ENCODE data around the gene SH3RF2. TPM values are rescaled to one million over a fixed set of nuclear protein-coding genes. Genes with fewer than 3 reads are reported as not detected.

Gene SH3RF2
- total and polyA plus RNA-seq, 4 donors: 1.0 to 10.5 (median 4.9) TPM

- 21% methylated on average over 23 of the region's 23 CpGs for WGBS
- Histone ChIP-seq H3K4me3 (ENCODE audit: low read depth in 1 of 3, low read length in 3 of 3) (peak overlapping the region; percentile 73 to 95 (median 76)), H3K9ac (ENCODE audit: low read depth in 1 of 2, low read length in 2 of 2) (peak overlapping the region; percentile 42 to 75), H3K4me1 (ENCODE audit: control insufficient read depth in 4 of 4, insufficient read depth in 4 of 4, low read length in 3 of 4) (peaks cover 0 to 59% (median 45%) of the 10 kb centered on the region in 4 donors), H3K36me3 (ENCODE audit: control insufficient read depth in 4 of 4, insufficient read depth in 3 of 4, low read depth in 1 of 4, low read length in 3 of 4) (no peaks in the 10 kb centered on the region), H3K27me3 (ENCODE audit: control insufficient read depth in 4 of 4, insufficient read depth in 4 of 4, low read length in 3 of 4) (no peaks in the 10 kb centered on the region), H3K27ac (ENCODE audit: low read depth in 1 of 2, low read length in 2 of 2) (peak overlapping the region; percentile 22 to 77), H3K9me3 (ENCODE audit: control insufficient read depth in 4 of 4, low read length in 3 of 4) (no peaks in the 10 kb centered on the region)
- DNase-seq (ENCODE audit: low spot score): no peak
- no peak for TF ChIP-seq FOXA2 (IDR thresholded peaks at IDR 0.05)
- TF ChIP-seq JUND (IDR thresholded peaks at IDR 0.05): peak in 1 of 2 donors; percentile 18
Measured at GRCh38 chr5:145937432-145938250, 1.3 kb downstream of the SH3RF2 start.

- peaks cover 0 to 69% (median 51%) of the 10 kb centered on the region in 4 donors for H3K4me1 ChIP-seq (ENCODE audit: control insufficient read depth in 4 of 4, insufficient read depth in 4 of 4, low read length in 3 of 4)
- H3K36me3 ChIP-seq (ENCODE audit: control insufficient read depth in 4 of 4, insufficient read depth in 3 of 4, low read depth in 1 of 4, low read length in 3 of 4): no peaks in the 10 kb centered on the region
- H3K27ac ChIP-seq (ENCODE audit: low read depth in 1 of 2, low read length in 2 of 2): no peak overlapping the region
- H3K4me3 ChIP-seq (ENCODE audit: low read depth in 1 of 3, low read length in 3 of 3): no peak overlapping the region
- H3K27me3 ChIP-seq (ENCODE audit: control insufficient read depth in 4 of 4, insufficient read depth in 4 of 4, low read length in 3 of 4): no peaks in the 10 kb centered on the region
- DNase-seq (ENCODE audit: low spot score): no peak
- 43% methylated on average over 11 of the region's 11 CpGs for WGBS
- H3K9me3 ChIP-seq (ENCODE audit: control insufficient read depth in 4 of 4, low read length in 3 of 4): no peaks in the 10 kb centered on the region
- TF ChIP-seq GABPA (IDR thresholded peaks at IDR 0.05 in 1 of 2, conservative IDR thresholded peaks at IDR 0.05 in 1 of 2) (no peak), HNF4G (IDR thresholded peaks at IDR 0.05) (no peak), NR2F2 (IDR thresholded peaks at IDR 0.05) (no peak), CTCF (IDR thresholded peaks at IDR 0.05; ENCODE audit: low read depth, low read length, missing input control) (no peak), ATF3 (IDR thresholded peaks at IDR 0.05) (no peak), MAX (IDR thresholded peaks at IDR 0.05) (no peak), RXRA (IDR thresholded peaks at IDR 0.05) (no peak), ZBTB33 (IDR thresholded peaks at IDR 0.05) (no peak), FOXA2 (IDR thresholded peaks at IDR 0.05) (no peak), RAD21 (IDR thresholded peaks at IDR 0.05) (no peak), EGR1 (IDR thresholded peaks at IDR 0.05; ENCODE audit: low read depth in 2 of 2) (no peak), SP1 (IDR thresholded peaks at IDR 0.05) (no peak), HNF4A (conservative IDR thresholded peaks at IDR 0.05) (no peak), YY1 (IDR thresholded peaks at IDR 0.05) (no peak)
- no peak overlapping the region for H3K9ac ChIP-seq (ENCODE audit: low read depth in 1 of 2, low read length in 2 of 2)
Measured at GRCh38 chr5:145938776-145939539, 2.6 kb downstream of the SH3RF2 start.

Data from liver (tissue), 9 donors.